K562 (cell line): ENCODE results near the gene NODAL. TPM values are rescaled to one million over a fixed set of nuclear protein-coding genes. Genes with fewer than 3 reads are reported as not detected.

Experiments
- ATF7 ChIP-seq: fragments of 450-650 bp; IDR thresholded peaks from 2 replicates; pipeline ENCODE4 v1.7.1; 2014; ENCODE audit warnings: mild to moderate bottlenecking, moderate library complexity
- CBX1 ChIP-seq: sonication (generic); IDR thresholded peaks from 2 replicates; pipeline ENCODE4 v1.6.1; 2016; ENCODE audit warnings: antibody characterized with exemption, low read depth, mild to moderate bottlenecking
- GTF2A2 ChIP-seq: IDR thresholded peaks from 2 replicates; pipeline ENCODE4 v1.6.1; 2016; ENCODE audit warnings: mild to moderate bottlenecking, missing genetic modification characterization, missing compliant biosample characterization
- GTF2E2 ChIP-seq: fragments of 200-800 bp; sonication (Bioruptor generic); IDR thresholded peaks from 2 replicates; pipeline ENCODE4 v1.6.1; 2016; ENCODE audit warnings: missing genetic modification characterization, missing compliant biosample characterization
- HLTF ChIP-seq: fragments of 450-650 bp; IDR thresholded peaks from 2 replicates; pipeline ENCODE4 v1.6.1; 2016
- HNRNPK ChIP-seq: fragments of 200-400 bp; formaldehyde crosslinking; IDR thresholded peaks from one replicate; pipeline ENCODE4 v1.6.1; 2018; ENCODE audit warnings: mild to moderate bottlenecking, low read depth, low read length; ENCODE audit not compliant: poor library complexity, severe bottlenecking
- KDM2B ChIP-seq: fragments of 250-450 bp; sonication (Bioruptor Pico); IDR thresholded peaks from 2 replicates; pipeline ENCODE4 v1.8.0; 2021; ENCODE audit warnings: mild to moderate bottlenecking, moderate library complexity
- MYNN ChIP-seq, 2 experiments: sonication (generic); formaldehyde crosslinking in 1 of 2; IDR thresholded peaks; 2 replicates each; pipeline versions ENCODE4 v1.5.0 to v1.6.1; 2016 to 2020; ENCODE audit warnings: antibody characterized with exemption in 1 of 2, missing genetic modification reagents in 1 of 2
- PHF8 ChIP-seq: fragments of 200-600 bp; sonication (generic); IDR thresholded peaks from 2 replicates; pipeline ENCODE4 v1.6.1; 2012; ENCODE audit warnings: mixed run types, mild to moderate bottlenecking, inconsistent platforms, low read length, moderate library complexity, borderline replicate concordance
- STAT5B ChIP-seq: fragments of 250-450 bp; sonication (Bioruptor Pico); IDR thresholded peaks from 2 replicates; pipeline ENCODE4 v1.8.0; 2021; ENCODE audit warnings: mild to moderate bottlenecking, inconsistent platforms
- TBP ChIP-seq: optimal IDR thresholded peaks from 2 replicates; pipeline ENCODE3; 2011; ENCODE audit warnings: low read depth, low read length, improper control_type of control experiment
- TFAP4 ChIP-seq: sonication (generic); formaldehyde crosslinking; IDR thresholded peaks from 2 replicates; pipeline ENCODE4 v1.8.0; 2022; ENCODE audit warnings: missing genetic modification reagents, mild to moderate bottlenecking, moderate library complexity, borderline replicate concordance
- YY1 ChIP-seq, 3 experiments: IDR thresholded peaks; 2 replicates each; pipeline ENCODE4 v1.6.1; 2011; ENCODE audit warnings: low read length in 2 of 3, mild to moderate bottlenecking in 2 of 3, moderate library complexity in 2 of 3, borderline replicate concordance in 1 of 3, control low read depth in 1 of 3, low read depth in 1 of 3; ENCODE audit not compliant: insufficient read depth in 3 of 3, insufficient replicate concordance in 2 of 3, control insufficient read depth in 1 of 3, insufficient read length in 1 of 3; ENCODE audit errors: extremely low read depth in 1 of 3
- ZBTB17 ChIP-seq: fragments of 450-650 bp; formaldehyde crosslinking; IDR thresholded peaks from 2 replicates; pipeline ENCODE4 v1.4.0; 2020; ENCODE audit warnings: mild to moderate bottlenecking
- ZFPM2 ChIP-seq: fragments of 250-450 bp; sonication (Bioruptor Pico); IDR thresholded peaks from 2 replicates; pipeline ENCODE4 v1.5.1; 2022; ENCODE audit warnings: mild to moderate bottlenecking
- ZHX1 ChIP-seq: fragments of 150-350 bp; conservative IDR thresholded peaks from 2 replicates; pipeline ENCODE4 v1.6.1; 2014; ENCODE audit warnings: low read length
- ZNF12 ChIP-seq: sonication (generic); formaldehyde crosslinking; IDR thresholded peaks from 2 replicates; pipeline ENCODE4 v1.4.0; 2020; ENCODE audit warnings: mild to moderate bottlenecking, missing genetic modification reagents
- ZNF75A ChIP-seq: fragments of 450-650 bp; formaldehyde crosslinking; IDR thresholded peaks from 2 replicates; pipeline ENCODE4 v1.4.0; 2020; ENCODE audit warnings: mild to moderate bottlenecking
- polyA plus RNA-seq, 8 experiments: library from polyadenylated mRNA; depleted of rRNA in 4 of 8; stranded (reverse) in 5 of 8; unstranded in 3 of 8; fragments of >200 nt; fragmentation: Nextera tagmentation in 2 of 8; fragmentation: Illumina TruSeq in 1 of 8; extraction: Ambion mirVana in 2 of 8; extraction: Trizol in 1 of 8; gene quantifications; 2 replicates each; pipeline versions ENCODE4 v1.2.1 to v1.2.3, GENCODE V29; 2011 to 2014; ENCODE audit warnings: inconsistent platforms in 1 of 8, missing spikeins in 1 of 8
- total RNA-seq, 7 experiments: library from RNA; depleted of rRNA in 6 of 7; stranded (reverse); fragments of >200 nt in 6 of 7; fragmentation: Illumina TruSeq in 2 of 7; extraction: Trizol in 2 of 7; gene quantifications; 2 replicates each; pipeline versions ENCODE4 v1.2.1 to v1.2.3, GENCODE V29; 2011 to 2021; ENCODE audit warnings: low replicate concordance in 1 of 7
- TF ChIP-seq, protein P1 (sequence below): fragments of 250-450 bp; sonication (Bioruptor Pico); IDR thresholded peaks from 2 replicates; pipeline ENCODE4 v1.9.0; 2021; ENCODE audit warnings: mild to moderate bottlenecking
- TF ChIP-seq, protein P2 (sequence below): fragments of 450-650 bp; IDR thresholded peaks from 2 replicates; pipeline ENCODE4 v1.6.1; 2016; ENCODE audit warnings: borderline replicate concordance

Gene NODAL
- total and polyA plus RNA-seq, 9 of the 15 experiments (the other 6 are each of a cell fraction or from before 2014, with no cell fraction given) = not detected

DNA sequence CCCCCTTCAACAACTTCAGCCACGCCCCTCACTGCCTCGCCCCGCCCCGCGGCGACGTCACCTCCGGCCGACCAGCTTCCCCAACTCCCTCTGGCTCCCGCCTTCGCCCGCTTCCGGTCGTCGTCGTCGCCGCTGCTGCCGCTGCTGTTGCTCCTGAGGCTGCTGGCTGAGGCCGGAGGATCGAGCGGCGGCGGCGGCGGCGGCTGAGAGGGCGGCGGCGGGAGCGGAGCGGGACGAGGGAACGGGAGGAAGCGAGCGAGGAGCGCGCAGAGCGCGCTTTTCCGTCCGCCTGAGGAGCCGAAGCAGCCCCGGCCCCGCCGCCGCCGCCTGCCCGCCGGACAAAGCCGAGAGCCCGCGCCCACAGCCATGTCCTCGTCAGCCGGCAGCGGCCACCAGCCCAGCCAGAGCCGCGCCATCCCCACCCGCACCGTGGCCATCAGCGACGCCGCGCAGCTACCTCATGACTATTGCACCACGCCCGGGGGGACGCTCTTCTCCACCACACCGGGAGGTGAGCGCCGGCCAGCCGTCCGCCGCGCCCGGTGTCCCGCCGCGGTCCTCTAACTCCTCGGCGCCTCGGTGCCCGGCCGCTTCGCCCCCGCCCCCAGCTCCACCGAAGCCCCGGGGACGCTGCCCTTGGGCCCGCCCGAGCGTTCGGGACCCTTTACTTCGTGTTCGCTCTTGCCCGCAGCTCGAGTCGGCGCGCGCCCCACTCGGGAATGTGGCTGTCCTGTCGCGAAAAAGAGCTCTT lies 37.3 kb downstream of the NODAL start, which contains the start of gene EIF4EBP2 (continued):
- TF ChIP-seq, protein P1, sequence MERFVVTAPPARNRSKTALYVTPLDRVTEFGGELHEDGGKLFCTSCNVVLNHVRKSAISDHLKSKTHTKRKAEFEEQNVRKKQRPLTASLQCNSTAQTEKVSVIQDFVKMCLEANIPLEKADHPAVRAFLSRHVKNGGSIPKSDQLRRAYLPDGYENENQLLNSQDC (CRISPR knock-in tag) = peak; percentile 84; the same call in 1 of the 2 replicates
- TF ChIP-seq STAT5B (no peak), ZNF12 (CRISPR knock-in tag) (peak; percentile 93), CBX1 (peak; percentile 88; the same call in 1 of the 2 replicates), GTF2A2 (tag) (peak; percentile 60; the same call in 1 of the 2 replicates), HLTF (no peak), YY1 (IDR thresholded peaks at IDR 0.05; ENCODE audit: borderline replicate concordance in 1 of 3, control insufficient read depth in 1 of 3, extremely low read depth in 1 of 3, insufficient read depth in 3 of 3, insufficient read length in 1 of 3, insufficient replicate concordance in 2 of 3, low read depth in 1 of 3, low read length in 2 of 3) (peak in 1 of 3 experiments; percentile 63), ZHX1 (no peak), ZBTB17 (peak; percentile 76), ZFPM2 (CRISPR knock-in tag) (0 out of 2 replicates have a peak, but pooled peaks have one; percentile 27), HNRNPK (peak; percentile 11), GTF2E2 (tag) (peak; percentile 82), TFAP4 (CRISPR knock-in tag) (peak; percentile 82), MYNN (IDR thresholded peaks at IDR 0.05) (no peak), MYNN (CRISPR knock-in tag; IDR thresholded peaks at IDR 0.05) (no peak), TBP (peak; percentile 93), ATF7 (peak; percentile 91), KDM2B (CRISPR knock-in tag) (0 out of 2 replicates have a peak, but pooled peaks have one; percentile 77), PHF8 (peak; percentile 58; the same call in 1 of the 2 replicates), ZNF75A (CRISPR knock-in tag) (no peak)
- TF ChIP-seq, protein P2, sequence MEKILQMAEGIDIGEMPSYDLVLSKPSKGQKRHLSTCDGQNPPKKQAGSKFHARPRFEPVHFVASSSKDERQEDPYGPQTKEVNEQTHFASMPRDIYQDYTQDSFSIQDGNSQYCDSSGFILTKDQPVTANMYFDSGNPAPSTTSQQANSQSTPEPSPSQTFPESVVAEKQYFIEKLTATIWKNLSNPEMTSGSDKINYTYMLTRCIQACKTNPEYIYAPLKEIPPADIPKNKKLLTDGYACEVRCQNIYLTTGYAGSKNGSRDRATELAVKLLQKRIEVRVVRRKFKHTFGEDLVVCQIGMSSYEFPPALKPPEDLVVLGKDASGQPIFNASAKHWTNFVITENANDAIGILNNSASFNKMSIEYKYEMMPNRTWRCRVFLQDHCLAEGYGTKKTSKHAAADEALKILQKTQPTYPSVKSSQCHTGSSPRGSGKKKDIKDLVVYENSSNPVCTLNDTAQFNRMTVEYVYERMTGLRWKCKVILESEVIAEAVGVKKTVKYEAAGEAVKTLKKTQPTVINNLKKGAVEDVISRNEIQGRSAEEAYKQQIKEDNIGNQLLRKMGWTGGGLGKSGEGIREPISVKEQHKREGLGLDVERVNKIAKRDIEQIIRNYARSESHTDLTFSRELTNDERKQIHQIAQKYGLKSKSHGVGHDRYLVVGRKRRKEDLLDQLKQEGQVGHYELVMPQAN = no peak
